ENCODE results near the gene RCAN2.

The RCAN2 gene

GRCh38 chr6:46274502-46274901 lies 216.7 kb downstream of the RCAN2 start:
- CTCF ChIA-PET = no interaction called here
- H3K27ac Mint-ChIP-seq = no peak overlapping the region

GRCh38 chr6:46273911-46274310 lies 217.3 kb downstream of the RCAN2 start:
- Mint-ChIP-seq H3K4me1 (no peaks in the 10 kb centered on the region), H3K4me3 (no peak overlapping the region), H3K27me3 (peaks cover 4% of the 10 kb centered on the region), H3K36me3 (no peaks in the 10 kb centered on the region), H3K9me3 (no peaks in the 10 kb centered on the region), H3K27ac (no peak overlapping the region)
- no peak for DNase-seq
- CTCF ChIA-PET = no interaction called here

More at GRCh38 chr6:46274502-46274901, 216.7 kb downstream of the RCAN2 start:
- no peak overlapping the region for H3K4me3 Mint-ChIP-seq
- DNase-seq = no peak
- no peaks in the 10 kb centered on the region for H3K9me3 Mint-ChIP-seq
- H3K4me1 Mint-ChIP-seq = no peaks in the 10 kb centered on the region
- no peaks in the 10 kb centered on the region for H3K36me3 Mint-ChIP-seq
- peaks cover 4% of the 10 kb centered on the region for H3K27me3 Mint-ChIP-seq

DNA sequence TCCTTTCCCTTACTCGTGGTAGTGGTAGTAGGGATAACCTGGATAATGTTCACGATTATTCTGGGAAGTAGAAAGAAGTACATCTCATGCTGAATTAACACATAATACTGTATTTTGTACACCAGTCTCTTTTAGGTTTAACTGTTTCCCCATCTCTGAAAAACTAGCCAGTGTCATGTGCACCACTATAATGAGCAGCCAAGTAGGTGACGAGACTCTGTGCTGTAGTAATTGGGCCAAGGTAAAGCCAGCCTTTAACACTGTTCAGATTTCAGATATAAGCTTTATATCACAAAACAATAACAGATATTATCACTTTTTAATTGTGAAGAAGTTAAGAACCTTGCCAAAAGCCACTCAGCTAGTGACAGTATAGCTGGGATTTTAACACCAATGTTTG lies 219.5 kb downstream of the RCAN2 start:
- Mint-ChIP-seq H3K27me3 (peaks cover 4% of the 10 kb centered on the region), H3K9me3 (no peaks in the 10 kb centered on the region), H3K27ac (no peak overlapping the region), H3K36me3 (no peaks in the 10 kb centered on the region), H3K4me3 (no peak overlapping the region), H3K4me1 (no peaks in the 10 kb centered on the region)
- DNase-seq = no peak
- CTCF ChIA-PET = no interaction called here

GRCh38 chr6:46271107-46271506 lies 220.1 kb downstream of the RCAN2 start:
- no peak for DNase-seq
- H3K9me3 Mint-ChIP-seq = no peaks in the 10 kb centered on the region
- H3K4me3 Mint-ChIP-seq = no peak overlapping the region
- no peaks in the 10 kb centered on the region for H3K4me1 Mint-ChIP-seq
- no peaks in the 10 kb centered on the region for H3K36me3 Mint-ChIP-seq
- H3K27ac Mint-ChIP-seq = no peak overlapping the region
- H3K27me3 Mint-ChIP-seq = peaks cover 4% of the 10 kb centered on the region
- CTCF ChIA-PET = no interaction called here

DNA sequence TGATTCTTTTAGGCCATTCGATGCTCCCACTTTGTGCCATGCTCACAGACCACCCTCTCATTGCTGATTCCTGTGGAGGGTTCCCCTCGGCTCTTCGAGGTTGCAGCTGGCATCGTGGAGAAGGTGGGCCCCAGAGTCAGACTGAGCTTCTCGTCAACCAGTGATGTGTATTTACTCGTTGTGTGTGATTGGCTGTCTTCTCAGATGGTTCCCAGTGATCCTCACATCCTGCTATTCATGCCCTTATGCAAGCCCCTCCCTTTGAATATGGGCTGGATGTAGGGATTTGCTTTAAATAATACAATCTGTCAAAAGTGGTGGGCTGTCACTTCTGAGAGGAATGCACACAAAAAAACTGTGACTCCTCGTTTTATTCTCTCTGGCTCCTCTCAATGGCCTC lies 220.9 kb downstream of the RCAN2 start:
- Mint-ChIP-seq H3K36me3 (no peaks in the 10 kb centered on the region), H3K4me3 (no peak overlapping the region), H3K9me3 (no peaks in the 10 kb centered on the region), H3K27me3 (peaks cover 4% of the 10 kb centered on the region), H3K27ac (no peak overlapping the region), H3K4me1 (no peaks in the 10 kb centered on the region)
- no peak for DNase-seq
- CTCF ChIA-PET = interaction anchor here (1.4 kb wide), 1 partner anchor 140 kb away, joined by 4 read pairs; no protein-coding TSS in a partner anchor

GRCh38 chr6:46269447-46270229 lies 221.6 kb downstream of the RCAN2 start:
- H3K9me3 Mint-ChIP-seq = no peaks in the 10 kb centered on the region
- DNase-seq = no peak
- CTCF ChIA-PET = interaction anchor here (1.4 kb wide), 1 partner anchor 140 kb away, joined by 4 read pairs; no protein-coding TSS in a partner anchor
- H3K36me3 Mint-ChIP-seq = no peaks in the 10 kb centered on the region
- H3K4me1 Mint-ChIP-seq = no peaks in the 10 kb centered on the region
- no peak overlapping the region for H3K27ac Mint-ChIP-seq
- no peak overlapping the region for H3K4me3 Mint-ChIP-seq
- H3K27me3 Mint-ChIP-seq = peaks cover 3% of the 10 kb centered on the region

DNA sequence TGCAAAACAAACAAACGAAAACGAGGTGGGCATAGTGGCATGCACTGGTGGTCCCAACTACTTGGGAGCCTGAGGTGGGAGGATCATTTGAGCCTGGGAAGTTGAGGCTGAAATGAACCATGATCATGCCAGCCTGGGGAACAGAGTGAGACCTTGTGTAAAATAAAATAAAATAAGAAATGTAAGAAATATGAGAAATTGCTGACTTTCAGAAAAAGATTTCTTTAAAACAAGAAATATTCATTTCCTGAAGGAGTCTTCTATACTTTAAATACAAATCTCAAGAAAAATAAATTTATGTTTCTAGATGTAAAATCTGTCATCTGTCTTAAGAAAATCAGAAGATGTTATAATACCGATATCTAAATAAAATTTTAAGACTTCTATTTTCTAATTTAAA lies 223.7 kb downstream of the RCAN2 start:
- H3K4me3 Mint-ChIP-seq = no peak overlapping the region
- DNase-seq = no peak
- H3K9me3 Mint-ChIP-seq = no peaks in the 10 kb centered on the region
- CTCF ChIA-PET = no interaction called here
- no peaks in the 10 kb centered on the region for H3K36me3 Mint-ChIP-seq
- no peaks in the 10 kb centered on the region for H3K4me1 Mint-ChIP-seq
- no peaks in the 10 kb centered on the region for H3K27me3 Mint-ChIP-seq
- H3K27ac Mint-ChIP-seq = no peak overlapping the region

GRCh38 chr6:46265373-46265772 lies 225.9 kb downstream of the RCAN2 start:
- CTCF ChIA-PET = no interaction called here
- Mint-ChIP-seq H3K36me3 (no peaks in the 10 kb centered on the region), H3K27me3 (no peaks in the 10 kb centered on the region), H3K27ac (no peak overlapping the region), H3K4me1 (no peaks in the 10 kb centered on the region), H3K4me3 (no peak overlapping the region), H3K9me3 (no peaks in the 10 kb centered on the region)
- DNase-seq = no peak

- peaks cover 3% of the 10 kb centered on the region for H3K27me3 Mint-ChIP-seq
- H3K9me3 Mint-ChIP-seq = no peaks in the 10 kb centered on the region
- H3K4me1 Mint-ChIP-seq = no peaks in the 10 kb centered on the region
- no peak for DNase-seq
- no peak overlapping the region for H3K27ac Mint-ChIP-seq
- CTCF ChIA-PET = interaction anchor here (0.9 kb wide), 1 partner anchor 146 kb away, joined by 4 read pairs; no protein-coding TSS in a partner anchor
- H3K36me3 Mint-ChIP-seq = no peaks in the 10 kb centered on the region
- no peak overlapping the region for H3K4me3 Mint-ChIP-seq
Measured at GRCh38 chr6:46263707-46264086, 227.6 kb downstream of the RCAN2 start.

GRCh38 chr6:46262928-46263706 lies 228.1 kb downstream of the RCAN2 start:
- no peaks in the 10 kb centered on the region for H3K4me1 Mint-ChIP-seq
- H3K4me3 Mint-ChIP-seq = no peak overlapping the region
- no peaks in the 10 kb centered on the region for H3K36me3 Mint-ChIP-seq
- no peaks in the 10 kb centered on the region for H3K9me3 Mint-ChIP-seq
- peaks cover 3% of the 10 kb centered on the region for H3K27me3 Mint-ChIP-seq
- CTCF ChIA-PET = interaction anchor here (0.9 kb wide), 1 partner anchor 147 kb away, joined by 4 read pairs; no protein-coding TSS in a partner anchor
- no peak for DNase-seq
- no peak overlapping the region for H3K27ac Mint-ChIP-seq

- Mint-ChIP-seq H3K4me3 (no peak overlapping the region), H3K27me3 (peaks cover 3% of the 10 kb centered on the region), H3K4me1 (no peaks in the 10 kb centered on the region), H3K27ac (no peak overlapping the region), H3K9me3 (no peaks in the 10 kb centered on the region), H3K36me3 (no peaks in the 10 kb centered on the region)
- DNase-seq = no peak
- CTCF ChIA-PET = no interaction called here
Measured at GRCh38 chr6:46258249-46258648, 233.0 kb downstream of the RCAN2 start.

DNA sequence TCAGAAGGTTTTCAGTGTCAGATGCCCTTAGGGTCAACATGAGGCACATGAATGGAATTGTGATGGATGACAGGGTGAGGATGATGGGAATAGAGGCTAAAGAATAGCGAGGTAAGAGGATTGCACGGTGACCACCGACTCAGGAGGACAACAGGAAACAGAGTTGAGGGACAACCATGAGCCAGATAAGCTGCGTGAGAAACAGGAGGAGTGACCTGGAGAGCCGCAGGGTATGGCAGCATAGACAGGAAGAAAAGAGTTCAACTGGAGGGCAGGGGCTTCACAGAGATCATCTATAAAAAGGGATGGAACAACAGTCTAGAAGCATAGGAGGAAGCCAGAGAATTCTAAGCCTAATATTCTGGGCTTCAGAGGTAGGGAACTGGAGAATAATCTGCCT lies 235.7 kb downstream of the RCAN2 start:
- no peaks in the 10 kb centered on the region for H3K9me3 Mint-ChIP-seq
- H3K4me1 Mint-ChIP-seq = no peaks in the 10 kb centered on the region
- H3K4me3 Mint-ChIP-seq = no peak overlapping the region
- CTCF ChIA-PET = no interaction called here
- peaks cover 7% of the 10 kb centered on the region for H3K27me3 Mint-ChIP-seq
- H3K36me3 Mint-ChIP-seq = no peaks in the 10 kb centered on the region
- DNase-seq = no peak
- H3K27ac Mint-ChIP-seq = no peak overlapping the region

DNA sequence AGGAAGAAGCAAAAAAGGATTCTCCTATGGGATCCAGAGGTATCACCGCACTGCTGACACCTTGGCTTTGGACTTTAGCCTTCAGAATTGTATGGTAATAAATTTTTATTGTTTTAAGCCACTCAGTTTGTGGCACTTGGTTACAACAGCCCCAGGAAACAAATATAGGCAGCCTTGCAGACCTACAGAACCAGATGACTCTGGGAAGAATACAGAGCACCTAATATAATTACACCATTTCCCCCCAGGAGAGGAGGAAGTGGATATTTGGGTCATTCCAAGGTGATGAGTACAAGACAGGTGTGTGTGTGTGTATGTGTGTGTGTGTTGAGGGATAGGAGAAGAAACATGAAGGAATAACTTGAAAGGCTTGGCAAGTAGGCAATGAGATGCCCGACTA lies 236.3 kb downstream of the RCAN2 start:
- DNase-seq = no peak
- H3K27me3 Mint-ChIP-seq = peaks cover 6% of the 10 kb centered on the region
- no peaks in the 10 kb centered on the region for H3K4me1 Mint-ChIP-seq
- H3K9me3 Mint-ChIP-seq = no peaks in the 10 kb centered on the region
- CTCF ChIA-PET = no interaction called here
- H3K4me3 Mint-ChIP-seq = no peak overlapping the region
- no peaks in the 10 kb centered on the region for H3K36me3 Mint-ChIP-seq
- no peak overlapping the region for H3K27ac Mint-ChIP-seq

- H3K27ac Mint-ChIP-seq = no peak overlapping the region
- DNase-seq = no peak
- H3K9me3 Mint-ChIP-seq = no peaks in the 10 kb centered on the region
- H3K4me3 Mint-ChIP-seq = no peak overlapping the region
- peaks cover 4% of the 10 kb centered on the region for H3K27me3 Mint-ChIP-seq
- H3K4me1 Mint-ChIP-seq = no peaks in the 10 kb centered on the region
- H3K36me3 Mint-ChIP-seq = no peaks in the 10 kb centered on the region
- CTCF ChIA-PET = no interaction called here
Measured at GRCh38 chr6:46254331-46254730, 236.9 kb downstream of the RCAN2 start.
